ENCODE measurements around the gene SIK2. TPM values are rescaled to one million over a fixed set of nuclear protein-coding genes. Genes with fewer than 3 reads are reported as not detected.

The SIK2 gene
- polyA plus RNA-seq, 5 donors = 23.2 to 33.7 (median 25.4) TPM

DNA sequence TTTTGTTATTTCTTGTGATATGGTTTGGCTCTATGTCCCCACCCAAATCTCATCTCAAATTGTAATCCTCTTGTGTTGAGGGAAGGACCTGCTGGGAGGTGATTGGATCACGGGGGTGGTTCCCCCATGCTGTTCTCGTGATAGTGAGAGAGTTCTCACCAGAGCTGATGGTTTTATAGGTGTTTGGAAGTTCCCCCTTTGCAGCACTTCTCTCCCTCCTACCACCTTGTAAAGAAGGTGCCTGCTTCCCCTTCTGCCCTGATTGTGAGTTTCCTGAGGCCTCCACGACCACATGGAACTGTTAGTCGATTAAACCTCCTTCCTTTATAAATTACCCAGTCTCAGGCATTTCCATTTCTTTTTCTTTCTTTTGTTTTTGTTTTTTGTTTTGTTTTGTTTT is 24.4 kb upstream of the SIK2 start:
- no peak for DNase-seq

- no peak for DNase-seq
These were observed 20.9 kb upstream of the SIK2 start for GRCh38 chr11:111581341-111581740.

GRCh38 chr11:111582163-111582562 is 20.1 kb upstream of the SIK2 start:
- DNase-seq = no peak

GRCh38 chr11:111582881-111583280 is 19.4 kb upstream of the SIK2 start:
- DNase-seq = no peak

GRCh38 chr11:111585371-111585770 is 16.9 kb upstream of the SIK2 start:
- DNase-seq = no peak

- DNase-seq = no peak
These were observed 15.8 kb upstream of the SIK2 start for GRCh38 chr11:111586388-111586831.

- no peak for DNase-seq
These were observed 13.1 kb upstream of the SIK2 start for GRCh38 chr11:111589114-111589513.

GRCh38 chr11:111589886-111590499 is 12.3 kb upstream of the SIK2 start:
- no peak for DNase-seq

DNA sequence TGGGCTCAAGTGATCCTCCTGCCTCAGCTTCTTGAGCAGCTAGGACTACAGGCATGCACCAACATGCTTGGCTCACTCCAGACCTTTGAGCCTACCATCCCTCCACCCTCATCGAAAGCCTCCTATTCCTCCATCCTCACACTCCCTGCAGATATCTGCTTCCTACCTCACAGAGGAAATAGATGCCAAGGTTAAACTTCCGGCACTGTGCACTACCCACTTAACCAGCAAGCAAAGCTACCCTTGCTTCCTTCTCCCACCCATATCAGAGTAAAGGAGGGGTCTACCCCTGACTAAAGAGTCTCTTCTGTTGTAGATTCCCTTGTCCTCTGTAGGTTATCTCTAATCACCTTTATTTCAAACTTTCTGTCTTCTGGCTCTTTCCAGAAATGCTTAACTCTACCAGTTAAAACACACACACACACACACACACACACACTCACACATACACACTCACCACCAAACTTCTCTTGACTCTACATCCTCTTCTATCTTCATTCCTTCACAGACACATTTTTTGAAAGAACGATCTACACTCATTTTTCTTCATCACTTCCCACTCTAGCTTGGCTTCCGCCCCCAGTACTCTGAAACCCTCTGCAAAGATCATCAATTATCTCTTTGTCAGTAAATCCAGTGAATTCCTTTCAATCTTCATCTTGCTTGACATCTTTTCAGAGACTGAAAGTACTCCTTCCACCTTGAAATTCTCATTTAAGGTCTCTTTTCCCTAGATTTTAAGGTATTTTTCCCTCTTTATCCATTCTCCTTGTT is 10.9 kb upstream of the SIK2 start:
- DNase-seq = no peak

DNA sequence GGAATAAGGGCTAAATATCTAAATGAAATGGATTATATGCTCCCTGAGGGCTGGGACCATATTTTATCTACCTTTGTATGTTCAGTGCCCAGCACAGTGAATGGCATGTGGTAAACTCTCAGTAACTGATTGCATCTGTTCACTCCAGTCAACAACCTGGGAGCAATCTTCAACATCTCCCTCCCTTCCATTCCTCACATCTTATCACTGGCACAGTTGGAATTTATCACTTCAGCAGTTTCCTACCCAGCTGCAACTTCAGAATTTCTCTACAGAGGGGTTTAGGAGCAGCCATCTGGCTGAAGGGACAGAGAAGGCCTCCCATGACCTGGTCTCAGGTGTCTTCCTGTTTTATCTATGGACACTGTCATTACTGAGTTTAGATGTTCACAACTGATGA is 9.8 kb upstream of the SIK2 start:
- no peak for DNase-seq

- no peak for DNase-seq
These were observed 5.9 kb upstream of the SIK2 start for GRCh38 chr11:111596319-111596718.

DNA sequence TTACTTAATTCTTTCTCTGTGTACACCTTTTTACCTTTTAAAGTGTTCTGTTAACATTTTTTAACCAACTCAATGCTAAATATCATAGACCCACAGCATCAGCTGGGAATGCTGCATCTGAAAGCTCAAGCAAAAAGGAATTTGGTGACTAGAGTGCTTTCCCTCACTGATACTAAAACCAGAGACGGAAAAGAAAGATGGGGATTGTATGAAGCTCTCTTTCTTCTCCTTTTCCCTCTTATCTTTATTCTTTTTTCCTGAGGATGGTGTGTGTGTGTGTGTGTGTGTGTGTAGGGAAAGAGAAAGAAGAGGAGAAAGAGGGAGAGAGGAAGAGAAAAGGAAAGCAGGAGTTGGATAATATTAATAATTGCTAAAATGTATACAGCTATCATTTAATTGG is 4.1 kb upstream of the SIK2 start:
- no peak for DNase-seq

DNA sequence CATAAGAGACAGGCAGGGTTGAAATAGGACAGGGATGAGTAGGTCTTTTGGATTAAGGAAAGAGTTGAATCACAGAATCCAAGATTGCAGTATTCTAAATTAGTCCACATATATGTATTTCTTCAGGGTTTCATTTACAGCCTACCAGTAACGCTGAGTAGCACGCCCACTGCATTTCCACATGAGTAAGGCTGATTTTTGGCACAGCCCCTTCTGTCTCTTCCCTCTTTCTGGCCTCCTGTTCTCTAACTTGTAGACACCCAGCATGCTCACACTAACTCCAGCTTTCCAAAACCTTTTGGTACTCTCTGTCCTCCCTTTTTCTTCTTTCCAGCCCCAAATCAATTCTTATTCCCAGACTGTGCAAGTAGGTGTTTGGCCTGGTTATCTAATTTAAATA is 3.7 kb upstream of the SIK2 start:
- DNase-seq = peak in 1 of 2 donors; percentile 66

DNA sequence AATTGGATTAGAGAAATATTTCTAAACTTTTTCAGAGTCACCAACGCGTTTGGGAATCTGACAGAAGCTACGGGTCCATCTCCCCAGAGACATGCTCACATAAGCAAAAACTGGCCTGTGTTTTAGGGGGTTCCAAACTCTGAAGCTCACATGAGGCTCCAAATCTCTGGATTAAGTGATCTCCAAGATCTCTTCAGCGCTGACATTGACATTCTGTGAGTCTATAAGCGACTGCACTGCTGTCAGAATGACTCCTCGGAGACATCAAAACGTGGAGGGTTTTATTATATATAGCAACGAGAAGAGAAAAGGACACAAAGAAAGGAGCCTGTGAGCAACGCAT is 642 bp upstream of the SIK2 start:
- DNase-seq = no peak

DNA sequence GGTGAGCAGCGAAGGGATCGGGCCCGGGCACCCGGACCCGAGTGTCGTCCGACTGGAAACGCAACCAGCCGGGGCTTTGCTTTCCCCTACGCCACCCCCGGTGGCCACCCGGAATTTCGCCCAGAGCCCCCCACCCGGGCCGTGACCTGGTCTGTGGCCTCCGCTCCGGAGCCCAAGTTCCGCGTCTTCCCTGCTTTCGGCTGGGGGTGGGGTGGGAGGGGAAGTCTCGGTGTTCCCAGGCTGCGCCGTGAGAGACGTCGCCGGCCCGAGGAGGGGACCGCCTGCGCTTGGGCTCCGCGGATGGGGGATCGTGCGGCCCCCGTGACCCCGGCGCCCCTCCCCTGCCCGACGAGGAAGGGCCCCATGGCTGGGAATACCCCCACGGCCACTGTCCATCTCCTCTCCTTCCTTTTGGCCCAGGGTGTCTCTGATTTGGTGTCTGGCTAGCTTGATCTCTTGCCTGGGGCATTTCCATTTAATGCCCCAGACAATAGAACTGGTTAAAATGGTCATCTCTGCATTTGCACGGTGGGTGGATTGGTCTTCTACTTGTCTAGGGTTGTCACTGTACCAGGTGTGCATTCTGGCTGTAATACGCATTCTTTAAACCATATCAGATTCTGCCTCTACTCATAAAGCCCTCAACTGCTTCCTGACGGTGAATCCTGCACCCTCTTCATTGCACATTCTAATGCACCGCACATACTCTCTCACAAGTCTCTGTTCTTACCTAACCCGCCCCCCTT is 789 bp downstream of the SIK2 start:
- DNase-seq = peak; percentile 34 to 51

- DNase-seq = no peak
These were observed 1.4 kb downstream of the SIK2 start for GRCh38 chr11:111603611-111604130.

- DNase-seq = no peak
These were observed 2.3 kb downstream of the SIK2 start for GRCh38 chr11:111604392-111605009.

DNA sequence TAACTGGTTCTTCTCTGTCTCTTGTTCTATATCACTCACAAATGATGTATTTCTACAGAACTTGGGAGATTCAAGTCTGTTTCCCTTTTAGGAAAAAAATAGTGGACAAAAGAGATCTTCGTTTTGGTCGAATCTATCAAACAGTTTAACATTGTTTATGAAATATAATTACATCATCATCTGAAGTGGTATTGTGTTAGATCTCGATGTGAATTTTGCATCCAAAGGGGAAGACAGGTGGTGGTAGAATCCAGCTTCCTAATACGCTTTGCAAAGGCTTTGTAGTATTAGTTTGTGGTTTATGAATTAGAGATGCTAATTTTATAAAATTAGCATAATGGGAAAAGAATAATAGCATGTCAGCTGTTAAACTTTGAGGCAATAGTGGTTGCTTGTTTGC is 3.4 kb downstream of the SIK2 start:
- DNase-seq = no peak

GRCh38 chr11:111606986-111607385 is 4.7 kb downstream of the SIK2 start:
- DNase-seq = no peak

GRCh38 chr11:111607751-111608150 is 5.5 kb downstream of the SIK2 start:
- no peak for DNase-seq

GRCh38 chr11:111612224-111612623 is 10.0 kb downstream of the SIK2 start:
- DNase-seq = peak in 1 of 2 donors; percentile 54

- DNase-seq = no peak
These were observed 15.0 kb downstream of the SIK2 start for GRCh38 chr11:111617286-111617685.

Data from right lung (tissue), 5 donors.